Stimulated activated CD8-positive, alpha-beta memory T cell treated with anti-CD3 and anti-CD28 coated beads, Interleukin-12 subunit alpha, Interleukin-12 subunit beta, amount 100 ng/mL, for 24 hours (primary cell): Measurements from ENCODE around the gene KHDC4.

Experiments
- DNase-seq: peaks from one replicate; pipeline ENCODE4 v3.0.0-alpha.2; 2020; ENCODE audit errors: extremely low read depth

The KHDC4 gene

GRCh38 chr1:155969377-155969791, 35.2 kb upstream of the KHDC4 start:
- no peak for DNase-seq

GRCh38 chr1:155968670-155969069, 34.5 kb upstream of the KHDC4 start:
- no peak for DNase-seq

- DNase-seq, result no peak
These were observed 33.8 kb upstream of the KHDC4 start for GRCh38 chr1:155968051-155968400.

GRCh38 chr1:155967341-155968050, 33.3 kb upstream of the KHDC4 start:
- DNase-seq, result no peak

- DNase-seq, result no peak
These were observed 32.5 kb upstream of the KHDC4 start for GRCh38 chr1:155966750-155967149.

GRCh38 chr1:155966135-155966534, 31.9 kb upstream of the KHDC4 start:
- DNase-seq, result no peak

GRCh38 chr1:155964193-155964592, 30.0 kb upstream of the KHDC4 start:
- DNase-seq, result no peak

GRCh38 chr1:155962599-155963211, 28.5 kb upstream of the KHDC4 start:
- DNase-seq, result no peak

GRCh38 chr1:155961937-155962336, 27.7 kb upstream of the KHDC4 start:
- DNase-seq, result no peak

- no peak for DNase-seq
These were observed 26.0 kb upstream of the KHDC4 start for GRCh38 chr1:155960081-155960745.

- no peak for DNase-seq
These were observed 23.2 kb upstream of the KHDC4 start for GRCh38 chr1:155957411-155957915.

GRCh38 chr1:155954645-155955044, 20.4 kb upstream of the KHDC4 start:
- no peak for DNase-seq

- DNase-seq, result no peak
These were observed 18.3 kb upstream of the KHDC4 start for GRCh38 chr1:155952505-155952890.

GRCh38 chr1:155951753-155952504, 17.7 kb upstream of the KHDC4 start:
- DNase-seq, result no peak

GRCh38 chr1:155950829-155951228, 16.6 kb upstream of the KHDC4 start:
- no peak for DNase-seq

- DNase-seq, result no peak
These were observed 13.5 kb upstream of the KHDC4 start for GRCh38 chr1:155947741-155948140.

- DNase-seq, result no peak
These were observed 13.1 kb upstream of the KHDC4 start for GRCh38 chr1:155947292-155947691.

GRCh38 chr1:155946633-155947219, 12.5 kb upstream of the KHDC4 start:
- no peak for DNase-seq

- DNase-seq, result no peak
These were observed 10.2 kb upstream of the KHDC4 start for GRCh38 chr1:155944444-155944799.

GRCh38 chr1:155942578-155943141, 8.4 kb upstream of the KHDC4 start:
- no peak for DNase-seq

GRCh38 chr1:155941845-155942531, 7.8 kb upstream of the KHDC4 start:
- no peak for DNase-seq
